HCT116 (cell line): Measurements from ENCODE around the gene AKAP12. TPM values are rescaled to one million over a fixed set of nuclear protein-coding genes. Genes with fewer than 3 reads are reported as not detected.

ENCODE experiments used
- ATAC-seq: fragments of 200-7000 bp; cut with Tn5 transposase; 2 replicates; pipeline ENCODE4 v1.9.1; 2020; ENCODE audit warnings: mild to moderate bottlenecking, moderate library complexity
- BruUV-seq: library from RNA; stranded (reverse); fragments of 400-500 nt; replicated peaks from 2 replicates; lab custom pipeline; 2021; lab: Mats Ljungman, UMichigan
- CTCF ChIA-PET: fragments of 300-600 bp; sonication (Branson Sonifier 250); formaldehyde crosslinking; loops from one replicate; lab custom pipeline; 2021; ENCODE audit warnings: antibody characterized with exemption; lab: Charles Lee
- POLR2A ChIA-PET: fragments of 300-600, 350-600 bp; sonication (Branson Sonifier 250); formaldehyde crosslinking; loops from one replicate; lab custom pipeline; 2021; ENCODE audit warnings: antibody characterized with exemption; lab: Charles Lee
- RAD21 ChIA-PET, 2 experiments: fragments of 300-600 bp; sonication (Branson Sonifier 250); formaldehyde crosslinking; loops; one replicate each; lab custom pipeline; 2023; ENCODE audit warnings: low total read pairs in 2 of 2; ENCODE audit not compliant: uncharacterized antibody in 2 of 2, unreplicated experiment in 2 of 2, low non-redundant PET in 1 of 2; lab: Charles Lee
- DNase-seq: peaks from one replicate; pipeline ENCODE4 v3.0.0-alpha.2; 2010; ENCODE audit warnings: low read depth, low spot score
- H2AFZ ChIP-seq: fragments of 200-600 bp; shearing (Covaris generic), sonication (generic); 2 replicates; pipeline ENCODE4 v1.6.1; 2017; ENCODE audit warnings: low read depth, mixed run types, mixed read lengths, antibody characterized with exemption, low read length; ENCODE audit not compliant: poor library complexity, severe bottlenecking
- H3K27ac ChIP-seq: 2 replicates; pipeline ENCODE4 v1.5.1; 2012; ENCODE audit warnings: low read depth, low read length
- H3K27me3 ChIP-seq: fragments of 200-600 bp; sonication (generic); 2 replicates; pipeline ENCODE4 v1.6.1; 2016; ENCODE audit warnings: mixed run types, low read length, mixed read lengths; ENCODE audit not compliant: insufficient read depth
- H3K36me3 ChIP-seq, 2 experiments: fragments of 200-500 bp in 1 of 2; fragments of 200-600 bp in 1 of 2; sonication (Bioruptor generic) in 1 of 2; sonication (generic) in 1 of 2; 2 replicates each; pipeline versions ENCODE4 v1.5.1 to v1.6.1; 2014 to 2016; ENCODE audit warnings: low read length in 2 of 2, inconsistent platforms in 1 of 2, mixed read lengths in 1 of 2, mixed run types in 1 of 2; ENCODE audit not compliant: insufficient read depth in 2 of 2, control insufficient read depth in 1 of 2
- H3K4me1 ChIP-seq, 2 experiments: fragments of 200-600 bp in 1 of 2; sonication (generic) in 1 of 2; 2 replicates each; pipeline versions ENCODE4 v1.5.1 to v1.6.1; 2012 to 2017; ENCODE audit warnings: low read length in 2 of 2, inconsistent platforms in 1 of 2, mild to moderate bottlenecking in 1 of 2, mixed read lengths in 1 of 2, mixed run types in 1 of 2, moderate library complexity in 1 of 2; ENCODE audit not compliant: insufficient read depth in 2 of 2, control insufficient read depth in 1 of 2
- H3K4me2 ChIP-seq: fragments of 200-600 bp; sonication (generic); 2 replicates; pipeline ENCODE4 v1.6.1; 2017; ENCODE audit warnings: mixed run types, low read length, mixed read lengths
- H3K4me3 ChIP-seq, 2 experiments: fragments of 200-600 bp in 1 of 2; sonication (generic) in 1 of 2; replicated peaks in 1 of 2; 2 replicates each; pipeline ENCODE4 v1.5.1; 2011 to 2016; ENCODE audit warnings: low read length in 2 of 2, control low read depth in 1 of 2, low read depth in 1 of 2, mild to moderate bottlenecking in 1 of 2, mixed read lengths in 1 of 2, mixed run types in 1 of 2
- H3K79me2 ChIP-seq: fragments of 200-600 bp; sonication (generic); 2 replicates; pipeline ENCODE4 v1.6.1; 2017; ENCODE audit warnings: mild to moderate bottlenecking, mixed run types, low read length, moderate library complexity, mixed read lengths; ENCODE audit not compliant: insufficient read depth
- H3K9ac ChIP-seq: fragments of 200-600 bp; sonication (generic); 2 replicates; pipeline ENCODE4 v1.6.1; 2016; ENCODE audit warnings: low read length, mixed read lengths
- H3K9me2 ChIP-seq: fragments of 200-600 bp; sonication (generic), shearing (Covaris generic); 2 replicates; pipeline ENCODE4 v1.6.1; 2017; ENCODE audit warnings: mixed run types, mild to moderate bottlenecking, moderate library complexity; ENCODE audit not compliant: insufficient read depth
- H3K9me3 ChIP-seq, 2 experiments: fragments of 200-500 bp in 1 of 2; fragments of 200-600 bp in 1 of 2; sonication (Bioruptor generic) in 1 of 2; sonication (generic) in 1 of 2; 2 replicates each; pipeline ENCODE4 v1.6.1; 2014 to 2017; ENCODE audit warnings: low read length in 2 of 2, mixed read lengths in 2 of 2, inconsistent platforms in 1 of 2, low read depth in 1 of 2, mild to moderate bottlenecking in 1 of 2, mixed run types in 1 of 2, moderate library complexity in 1 of 2; ENCODE audit not compliant: control insufficient read depth in 1 of 2, insufficient read depth in 1 of 2
- H4K20me1 ChIP-seq: fragments of 200-600 bp; sonication (generic), shearing (Covaris generic); 2 replicates; pipeline ENCODE4 v1.6.1; 2017; ENCODE audit warnings: mixed run types, mild to moderate bottlenecking, moderate library complexity; ENCODE audit not compliant: insufficient read depth
- CBX3 ChIP-seq: IDR thresholded peaks from 2 replicates; pipeline ENCODE4 v1.6.1; 2012; ENCODE audit warnings: low read depth
- EZH2 ChIP-seq: fragments of 200-600 bp; sonication (generic); IDR thresholded peaks from 2 replicates; pipeline ENCODE4 v1.6.1; 2017; ENCODE audit warnings: antibody characterized with exemption, mixed run types
- EZH2phosphoT487 ChIP-seq: fragments of 200-600 bp; IDR thresholded peaks from 2 replicates; pipeline ENCODE4 v1.6.1; 2018; ENCODE audit warnings: antibody characterized with exemption, borderline replicate concordance
- FOSL1 ChIP-seq: IDR thresholded peaks from 2 replicates; pipeline ENCODE4 v1.6.1; 2012; ENCODE audit warnings: low read depth
- JUND ChIP-seq: IDR thresholded peaks from 2 replicates; pipeline ENCODE4 v1.6.1; 2012
- POLR2AphosphoS5 ChIP-seq: IDR thresholded peaks from 2 replicates; pipeline ENCODE4 v1.6.1; 2011; ENCODE audit warnings: mild to moderate bottlenecking, low read depth, low read length, moderate library complexity
- RAD21 ChIP-seq: IDR thresholded peaks from 2 replicates; pipeline ENCODE4 v1.6.1; 2012; ENCODE audit warnings: low read depth, mild to moderate bottlenecking
- SIN3A ChIP-seq: IDR thresholded peaks from 2 replicates; pipeline ENCODE4 v1.6.1; 2012; ENCODE audit warnings: low read depth
- SRF ChIP-seq: IDR thresholded peaks from 2 replicates; pipeline ENCODE4 v1.6.1; 2012; ENCODE audit warnings: low read depth
- TCF7L2 ChIP-seq: IDR thresholded peaks from 2 replicates; pipeline ENCODE4 v1.7.0; 2011; ENCODE audit warnings: borderline replicate concordance, inconsistent platforms; ENCODE audit not compliant: insufficient read depth, insufficient read length; ENCODE audit errors: extremely low read depth
- YY1 ChIP-seq: IDR thresholded peaks from 2 replicates; pipeline ENCODE4 v1.6.1; 2011; ENCODE audit warnings: low read length, low read depth, moderate library complexity, mild to moderate bottlenecking; ENCODE audit not compliant: insufficient replicate concordance; ENCODE audit errors: extremely low read depth
- ZBTB33 ChIP-seq: IDR thresholded peaks from 2 replicates; pipeline ENCODE4 v1.6.1; 2011; ENCODE audit warnings: mild to moderate bottlenecking, low read length, moderate library complexity; ENCODE audit not compliant: insufficient replicate concordance; ENCODE audit errors: extremely low read depth
- intact Hi-C: fragments of 100-400 bp; cut with micrococcal nuclease; formaldehyde crosslinking; loops from 2 replicates; pipeline ENCODE4 v1.10.0; 2022
- total RNA-seq: library from RNA; stranded (reverse); gene quantifications from one replicate; pipeline ENCODE4 v1.2.1, GENCODE V29; 2021; ENCODE audit not compliant: unreplicated experiment

AKAP12 gene
- total RNA-seq, 1 experiment from 2014 or later = 1,220 TPM

- Histone ChIP-seq H3K79me2 (peaks cover 20% of the 10 kb centered on the region), H3K27me3 (no peaks in the 10 kb centered on the region), H3K36me3 (peaks cover 9 to 35% of the 10 kb centered on the region in 2 experiments; a peak in 3 of 4 replicates), H3K9me3 (no peaks in the 10 kb centered on the region), H4K20me1 (peaks cover 16% of the 10 kb centered on the region; the same call in 1 of the 2 replicates), H3K9me2 (no peaks in the 10 kb centered on the region), H3K27ac (no peak overlapping the region), H3K4me2 (no peak overlapping the region), H3K4me3 (no peak overlapping the region), H3K4me1 (peaks cover 0 to 8% of the 10 kb centered on the region in 2 experiments; a peak in 1 of 4 replicates), H3K9ac (no peak overlapping the region), H2AFZ (no peak overlapping the region)
- 0 out of 2 replicates have a peak, but pooled peaks have one; percentile 7 for TF ChIP-seq CBX3
- no peak for TF ChIP-seq SRF
- TF ChIP-seq RAD21 = 0 out of 2 replicates have a peak, but pooled peaks have one; percentile 1
- TF ChIP-seq SIN3A = 0 out of 2 replicates have a peak, but pooled peaks have one; percentile 11
- TF ChIP-seq TCF7L2 = no peak
- no peak for TF ChIP-seq YY1
- peak; percentile 6 for TF ChIP-seq ZBTB33
- no peak for TF ChIP-seq EZH2phosphoT487
- TF ChIP-seq FOSL1 = 0 out of 2 replicates have a peak, but pooled peaks have one; percentile 12
- TF ChIP-seq EZH2 = no peak
- TF ChIP-seq POLR2AphosphoS5 = peak; percentile 74
- peak; percentile 41; the same call in 1 of the 2 replicates for TF ChIP-seq JUND
- intact Hi-C loops = loop anchor here (5.0 kb wide), 1 partner anchor 909 kb away; no protein-coding TSS in a partner anchor
- no peak for ATAC-seq
- CTCF ChIA-PET = interaction anchor here (1.2 kb wide), 1 partner anchor 13 kb away, joined by 5 read pairs; no protein-coding TSS in a partner anchor
- BruUV-seq = TSS peak; percentile 2
- POLR2A ChIA-PET = interaction anchor here (0.7 to 1.3 kb wide), 3 partner anchors 10 to 318 kb away, joined by 3 read pairs; no protein-coding TSS in a partner anchor
- RAD21 ChIA-PET = interaction anchor here in 1 of 2 experiments (0.6 kb wide), 1 partner anchor 543 kb away, joined by 3 read pairs; no protein-coding TSS in a partner anchor
- DNase-seq = no peak
Observed at GRCh38 chr6:151357758-151358436, 118.1 kb downstream of the AKAP12 start.
